ENCODE results near the gene SC5D.

DNA sequence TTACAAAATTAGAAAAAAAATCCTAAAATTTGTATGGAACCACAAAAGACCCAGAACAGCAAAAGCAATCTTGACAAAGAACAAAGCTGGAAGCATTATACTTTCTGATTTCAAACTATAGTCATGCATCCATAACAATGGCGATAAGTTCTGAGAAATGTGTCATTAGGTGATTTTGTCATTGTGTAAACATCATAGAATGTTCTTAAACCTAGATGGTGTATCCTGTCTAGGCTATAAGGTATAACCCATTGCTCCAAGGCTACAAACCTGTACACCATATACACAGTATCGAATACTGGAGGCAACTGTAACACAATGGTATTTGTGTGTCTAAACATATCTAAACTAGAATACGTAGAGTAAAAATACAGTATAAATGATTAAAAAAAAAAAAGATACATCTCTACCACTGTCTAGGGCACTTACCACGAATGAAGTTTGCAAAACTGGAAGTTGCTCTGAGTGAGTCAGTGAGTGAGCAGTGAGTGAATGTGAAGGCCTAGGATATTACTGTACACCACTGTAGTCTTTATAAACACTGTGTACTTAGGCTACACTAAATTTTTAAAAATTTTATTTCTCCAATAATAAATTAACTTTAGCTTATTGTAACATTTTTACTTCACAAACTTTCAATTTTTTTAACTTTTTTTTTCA lies 18.1 kb upstream of the SC5D start:
- TF ChIP-seq EP300 (IDR thresholded peaks at IDR 0.05), result no peak
- TF ChIP-seq, protein P1, sequence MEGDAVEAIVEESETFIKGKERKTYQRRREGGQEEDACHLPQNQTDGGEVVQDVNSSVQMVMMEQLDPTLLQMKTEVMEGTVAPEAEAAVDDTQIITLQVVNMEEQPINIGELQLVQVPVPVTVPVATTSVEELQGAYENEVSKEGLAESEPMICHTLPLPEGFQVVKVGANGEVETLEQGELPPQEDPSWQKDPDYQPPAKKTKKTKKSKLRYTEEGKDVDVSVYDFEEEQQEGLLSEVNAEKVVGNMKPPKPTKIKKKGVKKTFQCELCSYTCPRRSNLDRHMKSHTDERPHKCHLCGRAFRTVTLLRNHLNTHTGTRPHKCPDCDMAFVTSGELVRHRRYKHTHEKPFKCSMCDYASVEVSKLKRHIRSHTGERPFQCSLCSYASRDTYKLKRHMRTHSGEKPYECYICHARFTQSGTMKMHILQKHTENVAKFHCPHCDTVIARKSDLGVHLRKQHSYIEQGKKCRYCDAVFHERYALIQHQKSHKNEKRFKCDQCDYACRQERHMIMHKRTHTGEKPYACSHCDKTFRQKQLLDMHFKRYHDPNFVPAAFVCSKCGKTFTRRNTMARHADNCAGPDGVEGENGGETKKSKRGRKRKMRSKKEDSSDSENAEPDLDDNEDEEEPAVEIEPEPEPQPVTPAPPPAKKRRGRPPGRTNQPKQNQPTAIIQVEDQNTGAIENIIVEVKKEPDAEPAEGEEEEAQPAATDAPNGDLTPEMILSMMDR (IDR thresholded peaks at IDR 0.05), result no peak
